GM21515 (cell line): ENCODE results near the gene RGMA.
A peak's percentile ranks its signal among the peaks of the same experiment; 100 is the strongest.

Source experiments
- ATAC-seq: cut with Tn5 transposase; IDR thresholded peaks from one replicate; pipeline ENCODE4 v1.9.1; 2021; ENCODE audit not compliant: unreplicated experiment

RGMA gene

GRCh38 chr15:93102211-93102610, 13.2 kb upstream of the RGMA start:
- no peak for ATAC-seq

GRCh38 chr15:93093765-93094164, 4.8 kb upstream of the RGMA start:
- ATAC-seq: no peak

GRCh38 chr15:93091465-93091864, 2.5 kb upstream of the RGMA start:
- ATAC-seq: no peak

GRCh38 chr15:93089727-93090305, 805 bp upstream of the RGMA start:
- no peak for ATAC-seq

- ATAC-seq: peak; percentile 14
Measured at GRCh38 chr15:93088200-93088980, 621 bp downstream of the RGMA start.

GRCh38 chr15:93087825-93088199, 1.2 kb downstream of the RGMA start:
- ATAC-seq: peak; percentile 79

GRCh38 chr15:93086791-93087190, 2.2 kb downstream of the RGMA start:
- ATAC-seq: no peak

GRCh38 chr15:93085692-93086091, 3.3 kb downstream of the RGMA start:
- ATAC-seq: no peak

- no peak for ATAC-seq
Measured at GRCh38 chr15:93082861-93083260, 6.2 kb downstream of the RGMA start.

GRCh38 chr15:93081399-93081798, 7.6 kb downstream of the RGMA start:
- ATAC-seq: no peak

- ATAC-seq: no peak
Measured at GRCh38 chr15:93080451-93080850, 8.6 kb downstream of the RGMA start.

- no peak for ATAC-seq
Measured at GRCh38 chr15:93076875-93077274, 12.1 kb downstream of the RGMA start.

- no peak for ATAC-seq
Measured at GRCh38 chr15:93076217-93076616, 12.8 kb downstream of the RGMA start.

GRCh38 chr15:93074599-93074998, 14.4 kb downstream of the RGMA start:
- ATAC-seq: no peak

- ATAC-seq: no peak
Measured at GRCh38 chr15:93073465-93073952, 15.5 kb downstream of the RGMA start.

- no peak for ATAC-seq
Measured at GRCh38 chr15:93072411-93073394, 16.3 kb downstream of the RGMA start.

- ATAC-seq: no peak
Measured at GRCh38 chr15:93072011-93072410, 17.0 kb downstream of the RGMA start.

GRCh38 chr15:93071469-93071936, 17.5 kb downstream of the RGMA start:
- no peak for ATAC-seq

- no peak for ATAC-seq
Measured at GRCh38 chr15:93070551-93071296, 18.3 kb downstream of the RGMA start.

- no peak for ATAC-seq
Measured at GRCh38 chr15:93070132-93070531, 18.9 kb downstream of the RGMA start.
